Suprapubic skin (tissue), 4 donors: ENCODE measurements around the gene NCAM2. TPM values are rescaled to one million over a fixed set of nuclear protein-coding genes. Genes with fewer than 3 reads are reported as not detected.

ENCODE experiments used
- DNase-seq, 2 donors: peaks; one replicate each; pipeline ENCODE4 v3.0.0-alpha.2; 2019; ENCODE audit warnings: low spot score in 2 of 2
- H3K27ac ChIP-seq: fragments of 200-600 bp; sonication (generic); one replicate; pipeline ENCODE4 v1.5.1; 2019
- H3K27me3 ChIP-seq: fragments of 200-600 bp; sonication (generic); one replicate; pipeline ENCODE4 v1.5.1; 2019
- H3K36me3 ChIP-seq: fragments of 200-600 bp; sonication (generic); one replicate; pipeline ENCODE4 v1.5.1; 2019
- H3K4me1 ChIP-seq: fragments of 200-600 bp; sonication (generic); one replicate; pipeline ENCODE4 v1.5.1; 2019
- H3K4me3 ChIP-seq: fragments of 200-600 bp; sonication (generic); one replicate; pipeline ENCODE4 v1.5.1; 2019; ENCODE audit warnings: mild to moderate bottlenecking
- H3K9me3 ChIP-seq: fragments of 200-600 bp; sonication (generic); one replicate; pipeline ENCODE4 v1.5.1; 2019
- EP300 ChIP-seq: sonication (generic); formaldehyde crosslinking; IDR thresholded peaks from one replicate; pipeline ENCODE4 v1.6.1; 2017; ENCODE audit warnings: antibody characterized with exemption
- POLR2A ChIP-seq, 2 donors: fragments of 450-650 bp; IDR thresholded peaks; one replicate each; pipeline ENCODE4 v1.6.1; 2017; ENCODE audit warnings: antibody characterized with exemption in 2 of 2, mild to moderate bottlenecking in 2 of 2, moderate library complexity in 2 of 2
- POLR2AphosphoS5 ChIP-seq, 3 donors: sonication (generic); formaldehyde crosslinking; IDR thresholded peaks; one replicate each; pipeline ENCODE4 v1.6.1; 2017; ENCODE audit warnings: antibody characterized with exemption in 3 of 3
- WGBS: methylation state at CpG from one replicate; pipeline ENCODE4 v1.1.5; 2018; 5-methylcytosine and 5-hydroxymethylcytosine counted together
- total RNA-seq, 4 donors: library from RNA; depleted of rRNA; stranded (reverse); fragments of >200 nt; gene quantifications; one replicate each; pipeline ENCODE4 v1.1.0, GENCODE V29; 2016
- TF ChIP-seq, protein P1 (sequence below), 2 donors: fragments of 200-600 bp in 1 of 2; fragments of 450-650 bp in 1 of 2; sonication (generic) in 1 of 2; IDR thresholded peaks; one replicate each; pipeline ENCODE4 v1.5.1; 2016 to 2019; ENCODE audit warnings: antibody characterized with exemption in 2 of 2, mild to moderate bottlenecking in 1 of 2, moderate library complexity in 1 of 2

The NCAM2 gene
- total RNA-seq, 4 donors from 2014 or later = 0.25 to 1.0 (median 0.92) TPM

DNA sequence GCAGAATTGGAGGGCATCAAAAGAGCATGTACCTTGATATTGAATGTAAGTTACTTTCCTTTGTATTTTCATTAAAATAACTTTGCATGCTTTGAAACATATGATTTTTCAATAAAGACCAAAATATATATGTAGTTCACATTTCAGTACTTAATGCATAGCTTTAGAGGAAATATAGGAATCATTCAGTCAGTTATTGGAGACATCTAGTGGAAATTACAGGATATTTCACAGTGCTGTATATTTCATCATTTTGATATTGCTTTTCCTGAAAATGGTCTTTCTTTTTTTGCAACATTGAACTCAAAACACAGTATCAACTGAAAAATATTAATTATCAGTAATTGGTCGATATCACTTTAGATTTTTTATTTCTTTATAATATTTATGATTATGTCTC, 375.8 kb downstream of the NCAM2 start:
- no peak for DNase-seq
- no peaks in the 10 kb centered on the region for H3K36me3 ChIP-seq
- no peaks in the 10 kb centered on the region for H3K4me1 ChIP-seq
- no peaks in the 10 kb centered on the region for H3K9me3 ChIP-seq
- 57% methylated on average over 1 of the region's 1 CpG for WGBS
- no peak overlapping the region for H3K27ac ChIP-seq
- TF ChIP-seq POLR2AphosphoS5 (IDR thresholded peaks at IDR 0.05) = no peak
- TF ChIP-seq POLR2A (IDR thresholded peaks at IDR 0.05) = no peak
- TF ChIP-seq, protein P1, sequence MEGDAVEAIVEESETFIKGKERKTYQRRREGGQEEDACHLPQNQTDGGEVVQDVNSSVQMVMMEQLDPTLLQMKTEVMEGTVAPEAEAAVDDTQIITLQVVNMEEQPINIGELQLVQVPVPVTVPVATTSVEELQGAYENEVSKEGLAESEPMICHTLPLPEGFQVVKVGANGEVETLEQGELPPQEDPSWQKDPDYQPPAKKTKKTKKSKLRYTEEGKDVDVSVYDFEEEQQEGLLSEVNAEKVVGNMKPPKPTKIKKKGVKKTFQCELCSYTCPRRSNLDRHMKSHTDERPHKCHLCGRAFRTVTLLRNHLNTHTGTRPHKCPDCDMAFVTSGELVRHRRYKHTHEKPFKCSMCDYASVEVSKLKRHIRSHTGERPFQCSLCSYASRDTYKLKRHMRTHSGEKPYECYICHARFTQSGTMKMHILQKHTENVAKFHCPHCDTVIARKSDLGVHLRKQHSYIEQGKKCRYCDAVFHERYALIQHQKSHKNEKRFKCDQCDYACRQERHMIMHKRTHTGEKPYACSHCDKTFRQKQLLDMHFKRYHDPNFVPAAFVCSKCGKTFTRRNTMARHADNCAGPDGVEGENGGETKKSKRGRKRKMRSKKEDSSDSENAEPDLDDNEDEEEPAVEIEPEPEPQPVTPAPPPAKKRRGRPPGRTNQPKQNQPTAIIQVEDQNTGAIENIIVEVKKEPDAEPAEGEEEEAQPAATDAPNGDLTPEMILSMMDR (IDR thresholded peaks at IDR 0.05) = no peak
- H3K27me3 ChIP-seq = no peaks in the 10 kb centered on the region
- H3K4me3 ChIP-seq = no peak overlapping the region

DNA sequence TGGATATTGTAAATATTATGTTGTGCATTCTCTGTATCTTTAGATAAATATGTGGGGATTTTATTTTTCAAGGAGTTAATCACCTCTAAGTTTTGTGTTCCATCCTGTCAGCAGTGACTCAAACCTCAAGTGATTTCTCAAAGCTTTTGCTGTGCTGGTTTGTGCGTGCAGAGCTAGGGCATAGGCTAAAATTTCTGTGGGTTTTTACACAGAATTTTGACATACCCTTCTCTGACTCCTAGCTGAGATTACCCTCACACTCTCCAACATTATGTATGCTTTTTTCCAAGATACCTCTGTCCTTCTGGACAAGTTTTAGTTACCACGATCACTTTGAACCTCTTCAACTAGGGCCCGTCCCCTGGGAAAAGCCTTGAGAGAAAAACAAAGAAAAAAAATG, 384.9 kb downstream of the NCAM2 start:
- Histone ChIP-seq H3K4me3 (no peak overlapping the region), H3K9me3 (no peaks in the 10 kb centered on the region), H3K27ac (no peak overlapping the region), H3K4me1 (no peaks in the 10 kb centered on the region), H3K27me3 (no peaks in the 10 kb centered on the region), H3K36me3 (no peaks in the 10 kb centered on the region)
- no peak for TF ChIP-seq POLR2A (IDR thresholded peaks at IDR 0.05)
- no peak for TF ChIP-seq EP300
- TF ChIP-seq POLR2AphosphoS5 (IDR thresholded peaks at IDR 0.05) = no peak
- TF ChIP-seq, protein P1 (IDR thresholded peaks at IDR 0.05) = no peak
- WGBS = 66% methylated on average over 3 of the region's 3 CpGs
- DNase-seq = no peak

DNA sequence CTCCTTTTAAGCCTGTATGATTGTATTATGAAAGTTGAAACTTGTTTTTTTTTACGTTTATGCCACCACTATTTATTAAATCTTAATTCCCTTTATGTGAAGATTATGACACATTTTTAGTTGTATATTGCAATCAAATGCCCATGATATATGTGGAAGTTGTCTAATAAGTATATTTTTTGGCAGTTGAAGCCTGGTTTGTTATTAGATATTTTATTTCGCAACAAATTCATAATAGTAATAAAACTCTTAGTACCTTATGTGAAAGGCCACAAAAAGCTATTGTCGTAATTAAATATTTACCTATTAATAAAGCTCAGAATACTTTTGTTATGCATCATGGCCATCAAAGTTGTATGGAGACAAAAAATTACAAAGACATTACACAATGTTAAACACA, 386.8 kb downstream of the NCAM2 start:
- TF ChIP-seq POLR2A (IDR thresholded peaks at IDR 0.05) (no peak), POLR2AphosphoS5 (IDR thresholded peaks at IDR 0.05) (no peak), EP300 (no peak)
- TF ChIP-seq, protein P1 (IDR thresholded peaks at IDR 0.05) = no peak
- no peaks in the 10 kb centered on the region for H3K36me3 ChIP-seq
- H3K9me3 ChIP-seq = no peaks in the 10 kb centered on the region
- no peak overlapping the region for H3K4me3 ChIP-seq
- no peak overlapping the region for H3K27ac ChIP-seq
- 83% methylated on average over 3 of the region's 3 CpGs for WGBS
- DNase-seq = no peak
- H3K27me3 ChIP-seq = no peaks in the 10 kb centered on the region
- no peaks in the 10 kb centered on the region for H3K4me1 ChIP-seq

DNA sequence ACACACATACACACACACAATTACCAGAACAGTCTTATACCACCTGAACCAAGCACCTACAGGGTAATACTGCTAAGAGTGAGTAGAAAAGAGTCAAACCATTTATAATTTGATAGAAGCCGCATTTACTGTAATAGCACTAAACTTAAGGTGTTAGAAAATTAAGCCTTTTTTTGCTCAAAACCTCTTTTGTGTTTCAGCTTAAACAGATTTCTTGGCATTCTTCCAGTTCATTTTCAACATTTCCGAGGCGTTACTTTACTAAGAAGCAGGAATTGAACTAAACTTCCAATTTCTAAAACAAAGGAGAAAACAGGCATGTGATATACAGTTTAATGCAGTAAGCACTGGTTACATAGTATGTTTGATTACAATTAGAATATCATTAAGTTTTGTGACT, 387.2 kb downstream of the NCAM2 start:
- Histone ChIP-seq H3K4me1 (no peaks in the 10 kb centered on the region), H3K27ac (no peak overlapping the region), H3K36me3 (no peaks in the 10 kb centered on the region), H3K27me3 (no peaks in the 10 kb centered on the region), H3K9me3 (no peaks in the 10 kb centered on the region), H3K4me3 (no peak overlapping the region)
- TF ChIP-seq POLR2AphosphoS5 (IDR thresholded peaks at IDR 0.05) (no peak), EP300 (no peak), POLR2A (IDR thresholded peaks at IDR 0.05) (no peak)
- TF ChIP-seq, protein P1 (IDR thresholded peaks at IDR 0.05) = no peak
- 58% methylated on average over 3 of the region's 3 CpGs for WGBS
- no peak for DNase-seq

DNA sequence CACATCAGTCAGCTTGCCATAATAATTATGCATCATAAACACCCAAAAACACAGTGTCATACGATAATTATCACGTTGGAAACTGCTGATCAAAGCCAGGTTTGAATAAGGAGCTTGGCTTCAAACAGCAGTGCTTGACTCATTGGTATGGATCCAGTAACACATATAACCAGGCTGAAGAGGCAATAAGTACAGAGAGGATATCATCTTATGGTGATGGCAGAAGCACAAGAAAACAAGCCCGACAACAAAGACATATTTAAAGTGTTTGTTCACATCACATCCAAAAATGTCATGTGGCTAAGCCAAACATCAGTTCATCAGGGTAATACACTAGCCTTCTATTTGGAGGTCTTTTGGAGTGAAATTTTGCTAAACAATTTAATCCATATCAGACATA, 389.7 kb downstream of the NCAM2 start:
- no peaks in the 10 kb centered on the region for H3K9me3 ChIP-seq
- H3K27ac ChIP-seq = no peak overlapping the region
- H3K27me3 ChIP-seq = no peaks in the 10 kb centered on the region
- no peaks in the 10 kb centered on the region for H3K4me1 ChIP-seq
- no peaks in the 10 kb centered on the region for H3K36me3 ChIP-seq
- no peak for DNase-seq
- no peak overlapping the region for H3K4me3 ChIP-seq
- WGBS = 32% methylated on average over 3 of the region's 3 CpGs
- TF ChIP-seq EP300 = no peak
- no peak for TF ChIP-seq POLR2A (IDR thresholded peaks at IDR 0.05)
- TF ChIP-seq POLR2AphosphoS5 (IDR thresholded peaks at IDR 0.05) = no peak
- TF ChIP-seq, protein P1 (IDR thresholded peaks at IDR 0.05) = no peak
